Measurements from ENCODE around the gene ZSCAN20. TPM values are rescaled to one million over a fixed set of nuclear protein-coding genes. Genes with fewer than 3 reads are reported as not detected.

ZSCAN20 gene
- total and polyA plus RNA-seq, 2 of the 4 experiments (the other 2 are of a cell fraction) = 2.1 to 11.1 TPM

GRCh38 chr1:33497410-33497809 is 25.0 kb downstream of the ZSCAN20 start:
- Histone ChIP-seq H2AFZ (replicated peaks; ENCODE audit: low read length, poor library complexity) (no peak overlapping the region), H3K9me3 (ENCODE audit: control insufficient read depth, insufficient read depth, low read length) (peaks cover 42% of the 10 kb centered on the region), H2BK120ac (ENCODE audit: low read depth, low read length) (no peak overlapping the region), H4K20me1 (ENCODE audit: insufficient read depth, low read length) (no peaks in the 10 kb centered on the region), H3K9ac (ENCODE audit: low read depth, low read length) (no peak overlapping the region), H3K4me3 (ENCODE audit: insufficient read depth, low read depth, low read length) (no peak overlapping the region), H3K14ac (replicated peaks; ENCODE audit: low read depth, low read length) (no peak overlapping the region), H2AK9ac (replicated peaks; ENCODE audit: low read depth, low read length, poor library complexity) (no peak overlapping the region), H3K9me1 (ENCODE audit: insufficient read depth, low read length) (no peaks in the 10 kb centered on the region), H3K56ac (ENCODE audit: extremely low read depth, insufficient read depth, low read length) (no peak overlapping the region), H3K27ac (ENCODE audit: insufficient read depth, low read length) (no peak overlapping the region), H3K79me1 (ENCODE audit: low read depth in 1 of 2, low read length in 2 of 2) (no peaks in the 10 kb centered on the region), H3K27me3 (ENCODE audit: control insufficient read depth, insufficient read depth, low read length) (no peaks in the 10 kb centered on the region), H2AK5ac (ENCODE audit: low read depth, low read length) (no peak overlapping the region), H3K4me2 (ENCODE audit: low read depth, low read length) (no peak overlapping the region), H2BK5ac (ENCODE audit: low read depth, low read length, poor library complexity, severe bottlenecking) (no peak overlapping the region), H2BK15ac (ENCODE audit: low read depth, low read length) (no peak overlapping the region), H3K23ac (ENCODE audit: low read depth, low read length) (no peak overlapping the region), H2BK20ac (ENCODE audit: low read depth, low read length) (no peak overlapping the region), H3K36me3 (ENCODE audit: control insufficient read depth, insufficient read depth, low read length) (peaks cover 30% of the 10 kb centered on the region), H3K4me1 (ENCODE audit: control insufficient read depth, insufficient read depth, low read length) (no peaks in the 10 kb centered on the region), H4K8ac (ENCODE audit: low read depth in 2 of 2, low read length in 2 of 2) (no peak overlapping the region), H4K91ac (ENCODE audit: insufficient read depth, low read depth, low read length) (no peak overlapping the region), H3K4ac (ENCODE audit: low read depth, low read length) (no peak overlapping the region), H3K18ac (ENCODE audit: low read depth, low read length) (no peak overlapping the region), H4K5ac (ENCODE audit: low read depth, low read length) (no peak overlapping the region)
- in situ Hi-C loops (cut with MboI; ENCODE audit: low sequenced_read_pairs) (no loop called here), dilution Hi-C loops (cut with HindIII; ENCODE audit: low sequenced_read_pairs, unreplicated experiment) (no loop called here), intact Hi-C loops (cut with micrococcal nuclease) (no loop called here)
- BruUV-seq (replicated peaks) = no TSS peak
- POLR2A ChIA-PET (ENCODE audit: unreplicated experiment) = no interaction called here
- TF ChIP-seq FOS (IDR thresholded peaks at IDR 0.05; ENCODE audit: low read depth, low read length) (no peak), BHLHE40 (IDR thresholded peaks at IDR 0.05; ENCODE audit: low read depth, low read length) (no peak), RAD21 (IDR thresholded peaks at IDR 0.05; ENCODE audit: low read length) (no peak), CHD1 (IDR thresholded peaks at IDR 0.05; ENCODE audit: low read depth, low read length) (no peak), NFE2L2 (IDR thresholded peaks at IDR 0.05; ENCODE audit: low read depth, low read length) (no peak), ELK1 (IDR thresholded peaks at IDR 0.05; ENCODE audit: borderline replicate concordance, low read depth, low read length) (no peak), SMC3 (IDR thresholded peaks at IDR 0.05; ENCODE audit: low read depth, low read length) (no peak), USF2 (IDR thresholded peaks at IDR 0.05; ENCODE audit: low read depth, low read length) (no peak), CEBPB (IDR thresholded peaks at IDR 0.05; ENCODE audit: low read depth, low read length) (no peak), POLR2A (IDR thresholded peaks at IDR 0.05; ENCODE audit: low read depth, low read length) (no peak), MAZ (IDR thresholded peaks at IDR 0.05; ENCODE audit: borderline replicate concordance, low read depth, low read length) (no peak), MAFK (IDR thresholded peaks at IDR 0.05; ENCODE audit: low read depth, low read length) (no peak), CTCF (conservative IDR thresholded peaks at IDR 0.05; ENCODE audit: low read depth, low read length) (no peak), RFX5 (IDR thresholded peaks at IDR 0.05; ENCODE audit: low read depth, low read length) (no peak), MXI1 (IDR thresholded peaks at IDR 0.05; ENCODE audit: borderline replicate concordance, low read depth, low read length) (no peak), RCOR1 (IDR thresholded peaks at IDR 0.05; ENCODE audit: insufficient replicate concordance, low read length) (no peak)
- DNase-seq (no peak), ATAC-seq (ENCODE audit: low read depth) (no peak)
- WGBS, 2 experiments (ENCODE audit: extremely low coverage in 2 of 2, insufficient read length in 1 of 2) = 100% methylated on average over 1 of the region's 1 CpG; no CpG with 5 or more reads in 1 of the 2 experiments
- CTCF ChIA-PET = no interaction called here

Data from IMR-90 (cell line).